ENCODE results near the gene HYI. TPM values are rescaled to one million over a fixed set of nuclear protein-coding genes. Genes with fewer than 3 reads are reported as not detected.

HYI gene
- total and polyA plus RNA-seq, 3 donors from 2014 or later = 20.1 to 35.5 (median 21.2) TPM

GRCh38 chr1:43466403-43466802 is 12.7 kb upstream of the HYI start:
- Histone ChIP-seq H3K27ac (no peak overlapping the region), H3K27me3 (no peaks in the 10 kb centered on the region), H3K4me1 (no peaks in the 10 kb centered on the region), H3K9me3 (no peaks in the 10 kb centered on the region), H3K36me3 (ENCODE audit: low read depth, missing control alignments) (no peaks in the 10 kb centered on the region), H3K4me3 (no peak overlapping the region)
- TF ChIP-seq POLR2A (IDR thresholded peaks at IDR 0.05) = no peak
- TF ChIP-seq, protein P1, sequence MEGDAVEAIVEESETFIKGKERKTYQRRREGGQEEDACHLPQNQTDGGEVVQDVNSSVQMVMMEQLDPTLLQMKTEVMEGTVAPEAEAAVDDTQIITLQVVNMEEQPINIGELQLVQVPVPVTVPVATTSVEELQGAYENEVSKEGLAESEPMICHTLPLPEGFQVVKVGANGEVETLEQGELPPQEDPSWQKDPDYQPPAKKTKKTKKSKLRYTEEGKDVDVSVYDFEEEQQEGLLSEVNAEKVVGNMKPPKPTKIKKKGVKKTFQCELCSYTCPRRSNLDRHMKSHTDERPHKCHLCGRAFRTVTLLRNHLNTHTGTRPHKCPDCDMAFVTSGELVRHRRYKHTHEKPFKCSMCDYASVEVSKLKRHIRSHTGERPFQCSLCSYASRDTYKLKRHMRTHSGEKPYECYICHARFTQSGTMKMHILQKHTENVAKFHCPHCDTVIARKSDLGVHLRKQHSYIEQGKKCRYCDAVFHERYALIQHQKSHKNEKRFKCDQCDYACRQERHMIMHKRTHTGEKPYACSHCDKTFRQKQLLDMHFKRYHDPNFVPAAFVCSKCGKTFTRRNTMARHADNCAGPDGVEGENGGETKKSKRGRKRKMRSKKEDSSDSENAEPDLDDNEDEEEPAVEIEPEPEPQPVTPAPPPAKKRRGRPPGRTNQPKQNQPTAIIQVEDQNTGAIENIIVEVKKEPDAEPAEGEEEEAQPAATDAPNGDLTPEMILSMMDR (IDR thresholded peaks at IDR 0.05) = no peak
- WGBS, 2 donors = 72 to 76% methylated on average over 2 of the region's 2 CpGs
- intact Hi-C loops (cut with DNase I; ENCODE audit: low total_unique reads) = no loop called here
- no peak for DNase-seq

GRCh38 chr1:43465505-43466067 is 11.9 kb upstream of the HYI start:
- intact Hi-C loops (cut with DNase I; ENCODE audit: low total_unique reads) = no loop called here
- Histone ChIP-seq H3K9me3 (no peaks in the 10 kb centered on the region), H3K27ac (no peak overlapping the region), H3K4me3 (no peak overlapping the region), H3K4me1 (no peaks in the 10 kb centered on the region), H3K27me3 (no peaks in the 10 kb centered on the region), H3K36me3 (ENCODE audit: low read depth, missing control alignments) (no peaks in the 10 kb centered on the region)
- no peak for DNase-seq
- TF ChIP-seq, protein P1 (IDR thresholded peaks at IDR 0.05) = no peak
- TF ChIP-seq POLR2A (IDR thresholded peaks at IDR 0.05) = no peak
- WGBS, 2 donors = 53 to 74% methylated on average over 3 of the region's 3 CpGs

DNA sequence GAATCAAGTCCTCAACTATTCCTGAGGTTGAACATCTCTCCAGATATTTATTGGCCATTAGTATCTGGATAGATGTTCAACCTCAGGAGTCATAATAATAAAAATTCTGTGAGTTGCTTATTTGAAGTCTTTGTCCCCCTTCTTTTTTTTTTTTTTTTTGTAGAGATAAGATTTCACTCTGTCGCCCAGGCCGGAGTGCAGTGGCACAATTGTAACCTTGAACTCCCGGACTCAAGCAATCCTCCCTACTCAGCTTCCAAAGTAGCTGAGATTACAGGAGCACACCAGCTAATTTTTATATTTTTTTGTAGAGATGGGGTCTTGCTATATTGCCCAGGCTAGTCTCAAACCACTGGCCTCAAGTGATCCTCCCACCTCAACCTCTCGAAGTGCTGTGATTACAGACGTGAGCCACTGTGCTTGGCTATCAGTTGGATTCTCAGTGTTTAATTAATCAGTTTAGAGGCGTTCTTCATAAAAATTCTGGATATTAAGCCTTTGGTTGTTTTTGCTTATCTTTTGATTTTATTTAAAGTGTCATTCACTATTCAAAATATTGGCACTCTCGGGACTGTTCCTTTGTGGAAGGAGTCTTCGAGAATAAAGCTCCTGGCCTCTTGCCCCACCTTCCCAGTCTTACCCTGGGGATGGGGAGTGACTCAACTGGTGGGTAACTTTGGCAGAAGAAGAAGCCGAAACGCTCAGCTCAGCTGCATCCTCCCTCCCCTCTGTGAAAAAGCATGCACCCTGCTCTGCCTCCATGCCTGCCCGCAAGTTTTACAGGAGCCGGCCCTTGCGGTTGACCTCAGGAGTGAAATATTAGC is 11.2 kb upstream of the HYI start:
- intact Hi-C loops (cut with DNase I; ENCODE audit: low total_unique reads) = no loop called here

DNA sequence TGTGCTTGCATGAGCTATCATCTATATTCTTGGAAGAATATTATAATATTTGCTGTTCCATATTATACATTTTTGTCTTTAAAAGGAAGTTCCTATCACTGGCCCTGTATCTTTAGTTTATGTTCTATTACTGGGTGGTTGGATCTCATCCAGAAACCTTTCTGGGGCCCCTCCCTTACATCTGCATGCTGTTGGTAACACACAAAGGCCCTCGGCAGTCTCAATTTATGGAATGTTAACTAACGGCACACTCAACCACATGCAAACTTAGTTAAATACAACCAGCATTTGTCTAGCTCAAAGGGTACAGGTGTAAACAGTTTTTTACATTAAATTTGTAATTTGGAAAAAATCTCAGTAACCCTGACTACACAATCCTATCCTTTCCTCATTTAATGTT is 9.7 kb upstream of the HYI start:
- intact Hi-C loops (cut with DNase I; ENCODE audit: low total_unique reads) = no loop called here
- no peaks in the 10 kb centered on the region for H3K9me3 ChIP-seq
- no peaks in the 10 kb centered on the region for H3K4me1 ChIP-seq
- no peak overlapping the region for H3K27ac ChIP-seq
- DNase-seq = no peak
- WGBS, 2 donors = 56 to 72% methylated on average over 2 of the region's 2 CpGs
- TF ChIP-seq POLR2A (IDR thresholded peaks at IDR 0.05) = no peak
- TF ChIP-seq, protein P1 (IDR thresholded peaks at IDR 0.05) = no peak
- no peak overlapping the region for H3K4me3 ChIP-seq
- H3K36me3 ChIP-seq (ENCODE audit: low read depth, missing control alignments) = no peaks in the 10 kb centered on the region
- no peaks in the 10 kb centered on the region for H3K27me3 ChIP-seq

More for the DNA sequence above, 11.2 kb upstream of the HYI start:
- Histone ChIP-seq H3K9me3 (no peaks in the 10 kb centered on the region), H3K4me1 (no peaks in the 10 kb centered on the region), H3K27me3 (no peaks in the 10 kb centered on the region), H3K4me3 (no peak overlapping the region), H3K36me3 (ENCODE audit: low read depth, missing control alignments) (no peaks in the 10 kb centered on the region), H3K27ac (no peak overlapping the region)
- no peak for DNase-seq
- 50 to 72% methylated on average over 13 of the region's 13 CpGs for WGBS, 2 donors
- no peak for TF ChIP-seq POLR2A (IDR thresholded peaks at IDR 0.05)
- TF ChIP-seq, protein P1 (IDR thresholded peaks at IDR 0.05) = no peak
